Trophoblast cell (in vitro differentiated cells and primary cell): ENCODE measurements around the gene KANSL1.

ENCODE experiments used
- DNase-seq, 2 donors: peaks; one replicate each; pipeline ENCODE4 v3.0.0-alpha.2; 2016
- H2AFZ ChIP-seq: 2 replicates; pipeline ENCODE4 v1.6.1; 2013; ENCODE audit warnings: low read length, moderate library complexity, mild to moderate bottlenecking; ENCODE audit not compliant: insufficient read depth, poor library complexity
- H2AK5ac ChIP-seq: 2 replicates; pipeline ENCODE4 v1.6.1; 2013; ENCODE audit warnings: mild to moderate bottlenecking, low read length
- H2BK120ac ChIP-seq: 2 replicates; pipeline ENCODE4 v1.6.1; 2013; ENCODE audit warnings: low read length, mild to moderate bottlenecking, moderate library complexity; ENCODE audit not compliant: insufficient read depth, poor library complexity
- H2BK12ac ChIP-seq: 2 replicates; pipeline ENCODE4 v1.6.1; 2013; ENCODE audit warnings: mild to moderate bottlenecking, low read length, moderate library complexity
- H2BK5ac ChIP-seq: 2 replicates; pipeline ENCODE4 v1.6.1; 2013; ENCODE audit warnings: low read length, low read depth, moderate library complexity, mild to moderate bottlenecking; ENCODE audit not compliant: poor library complexity
- H3K14ac ChIP-seq: 2 replicates; pipeline ENCODE4 v1.6.1; 2013; ENCODE audit warnings: mild to moderate bottlenecking, low read length
- H3K18ac ChIP-seq: 2 replicates; pipeline ENCODE4 v1.6.1; 2013; ENCODE audit warnings: mild to moderate bottlenecking, low read length
- H3K23ac ChIP-seq: 2 replicates; pipeline ENCODE4 v1.6.1; 2013; ENCODE audit warnings: low read length
- H3K27ac ChIP-seq: 2 replicates; pipeline ENCODE4 v1.5.1; 2013; ENCODE audit warnings: low read depth, mild to moderate bottlenecking, inconsistent platforms, low read length, moderate library complexity
- H3K27me3 ChIP-seq: 2 replicates; pipeline ENCODE4 v1.6.1; 2013; ENCODE audit warnings: inconsistent platforms, mild to moderate bottlenecking, low read length, moderate library complexity; ENCODE audit not compliant: insufficient read depth
- H3K36me3 ChIP-seq, 2 experiments: 1 replicate in 1 of 2; 2 replicates in 1 of 2; pipeline ENCODE4 v1.6.1; 2013; ENCODE audit warnings: low read length in 2 of 2, mild to moderate bottlenecking in 2 of 2, moderate library complexity in 1 of 2; ENCODE audit not compliant: insufficient read depth in 2 of 2, control insufficient read depth in 1 of 2
- H3K4ac ChIP-seq: 2 replicates; pipeline ENCODE4 v1.6.1; 2013; ENCODE audit warnings: low read depth, mild to moderate bottlenecking, low read length, moderate library complexity
- H3K4me1 ChIP-seq, 2 experiments: 1 replicate in 1 of 2; 2 replicates in 1 of 2; pipeline ENCODE4 v1.6.1; 2013; ENCODE audit warnings: low read length in 2 of 2, mild to moderate bottlenecking in 2 of 2, moderate library complexity in 1 of 2; ENCODE audit not compliant: insufficient read depth in 2 of 2, control insufficient read depth in 1 of 2
- H3K4me2 ChIP-seq: 2 replicates; pipeline ENCODE4 v1.6.1; 2013; ENCODE audit warnings: inconsistent platforms, mild to moderate bottlenecking, low read length, moderate library complexity
- H3K4me3 ChIP-seq: 2 replicates; pipeline ENCODE4 v1.5.1; 2013; ENCODE audit warnings: mild to moderate bottlenecking, low read depth, low read length, inconsistent platforms
- H3K79me1 ChIP-seq: one replicate; pipeline ENCODE4 v1.6.1; 2013; ENCODE audit warnings: low read length
- H3K79me2 ChIP-seq: 2 replicates; pipeline ENCODE4 v1.6.1; 2013; ENCODE audit warnings: low read length, mild to moderate bottlenecking; ENCODE audit not compliant: control insufficient read depth, insufficient read depth, poor library complexity
- H3K9ac ChIP-seq: 2 replicates; pipeline ENCODE4 v1.6.1; 2013; ENCODE audit warnings: mild to moderate bottlenecking, low read length
- H3K9me3 ChIP-seq: 2 replicates; pipeline ENCODE4 v1.6.1; 2013; ENCODE audit warnings: low read depth, mild to moderate bottlenecking, control low read depth, inconsistent platforms, low read length; ENCODE audit not compliant: insufficient read depth
- H4K12ac ChIP-seq: 2 replicates; pipeline ENCODE4 v1.6.1; 2013; ENCODE audit warnings: low read depth, mild to moderate bottlenecking, low read length, moderate library complexity
- H4K8ac ChIP-seq: 2 replicates; pipeline ENCODE4 v1.6.1; 2013; ENCODE audit warnings: low read depth, mild to moderate bottlenecking, low read length, moderate library complexity
- H4K91ac ChIP-seq: one replicate; pipeline ENCODE4 v1.6.1; 2013; ENCODE audit warnings: low read depth, mild to moderate bottlenecking, low read length, moderate library complexity
- WGBS: extraction: QIAGEN DNeasy Blood & Tissue Kit; methylation state at CpG from one replicate; pipeline ENCODE4 v1.1.7; 2013; ENCODE audit warnings: missing lambda C conversion rate; ENCODE audit not compliant: insufficient read length, insufficient coverage; ENCODE audit errors: extremely low coverage; 5-methylcytosine and 5-hydroxymethylcytosine counted together

The KANSL1 gene

GRCh38 chr17:46013502-46014165 is 179.6 kb downstream of the KANSL1 start:
- Histone ChIP-seq H3K9ac (no peak overlapping the region), H4K91ac (no peak overlapping the region), H2BK120ac (no peak overlapping the region), H3K79me1 (no peaks in the 10 kb centered on the region), H3K4ac (no peak overlapping the region), H4K12ac (no peak overlapping the region), H3K79me2 (no peaks in the 10 kb centered on the region), H3K4me2 (no peak overlapping the region), H2AK5ac (no peak overlapping the region), H2BK5ac (no peak overlapping the region), H3K18ac (no peak overlapping the region), H4K8ac (no peak overlapping the region), H3K36me3 (peaks cover 0 to 2% of the 10 kb centered on the region in 2 experiments), H3K23ac (no peak overlapping the region), H2BK12ac (no peak overlapping the region), H3K14ac (no peak overlapping the region), H3K4me1 (peaks cover 10 to 17% of the 10 kb centered on the region in 2 experiments), H3K27ac (no peak overlapping the region), H3K27me3 (no peaks in the 10 kb centered on the region), H2AFZ (no peak overlapping the region), H3K9me3 (no peaks in the 10 kb centered on the region), H3K4me3 (no peak overlapping the region)
- WGBS = no CpG with 5 or more reads among the region's 9 CpGs
- DNase-seq = peak; percentile 99

- H3K14ac ChIP-seq = no peak overlapping the region
- H4K8ac ChIP-seq = no peak overlapping the region
- no peaks in the 10 kb centered on the region for H3K79me2 ChIP-seq
- no peak overlapping the region for H3K4ac ChIP-seq
- H2AFZ ChIP-seq = no peak overlapping the region
- no peaks in the 10 kb centered on the region for H3K79me1 ChIP-seq
- H2BK12ac ChIP-seq = no peak overlapping the region
- no peak overlapping the region for H2BK5ac ChIP-seq
- H3K27ac ChIP-seq = no peak overlapping the region
- H4K91ac ChIP-seq = no peak overlapping the region
- H3K4me3 ChIP-seq = no peak overlapping the region
- no peaks in the 10 kb centered on the region for H3K27me3 ChIP-seq
- no peaks in the 10 kb centered on the region for H3K9me3 ChIP-seq
- H3K9ac ChIP-seq = no peak overlapping the region
- WGBS = no CpG with 5 or more reads among the region's 7 CpGs
- H4K12ac ChIP-seq = no peak overlapping the region
- no peak for DNase-seq
- H3K18ac ChIP-seq = no peak overlapping the region
- H2AK5ac ChIP-seq = no peak overlapping the region
- no peak overlapping the region for H3K23ac ChIP-seq
- peaks cover 10 to 17% of the 10 kb centered on the region in 2 experiments for H3K4me1 ChIP-seq
- no peak overlapping the region for H2BK120ac ChIP-seq
- no peak overlapping the region for H3K4me2 ChIP-seq
- H3K36me3 ChIP-seq = no peaks in the 10 kb centered on the region
Measured at GRCh38 chr17:46013127-46013501, 180.1 kb downstream of the KANSL1 start.

- Histone ChIP-seq H2AFZ (no peak overlapping the region), H4K8ac (no peak overlapping the region), H3K4me3 (no peak overlapping the region), H3K79me1 (no peaks in the 10 kb centered on the region), H3K9me3 (no peaks in the 10 kb centered on the region), H3K79me2 (no peaks in the 10 kb centered on the region), H3K9ac (no peak overlapping the region), H2BK120ac (no peak overlapping the region), H3K23ac (no peak overlapping the region), H3K4me1 (peaks cover 10 to 17% of the 10 kb centered on the region in 2 experiments), H2BK12ac (no peak overlapping the region), H4K12ac (no peak overlapping the region), H3K4ac (no peak overlapping the region), H2AK5ac (no peak overlapping the region), H3K27me3 (no peaks in the 10 kb centered on the region), H4K91ac (no peak overlapping the region), H3K4me2 (no peak overlapping the region), H3K18ac (no peak overlapping the region), H2BK5ac (no peak overlapping the region), H3K14ac (no peak overlapping the region), H3K36me3 (no peaks in the 10 kb centered on the region), H3K27ac (no peak overlapping the region)
- DNase-seq = peak; percentile 42 to 46
- WGBS = no CpG with 5 or more reads among the region's 11 CpGs
Measured at GRCh38 chr17:46012506-46013079, 180.6 kb downstream of the KANSL1 start.

GRCh38 chr17:46011711-46012505 is 181.3 kb downstream of the KANSL1 start:
- Histone ChIP-seq H3K23ac (no peak overlapping the region), H2AFZ (no peak overlapping the region), H3K79me1 (no peaks in the 10 kb centered on the region), H2AK5ac (no peak overlapping the region), H3K79me2 (no peaks in the 10 kb centered on the region), H4K91ac (no peak overlapping the region), H3K18ac (no peak overlapping the region), H2BK5ac (no peak overlapping the region), H2BK120ac (no peak overlapping the region), H4K8ac (no peak overlapping the region), H3K9ac (no peak overlapping the region), H3K4me2 (no peak overlapping the region), H3K4me1 (peaks cover 10 to 17% of the 10 kb centered on the region in 2 experiments), H3K14ac (no peak overlapping the region), H3K9me3 (no peaks in the 10 kb centered on the region), H3K4ac (no peak overlapping the region), H3K4me3 (no peak overlapping the region), H2BK12ac (no peak overlapping the region), H3K36me3 (no peaks in the 10 kb centered on the region), H3K27ac (no peak overlapping the region), H3K27me3 (no peaks in the 10 kb centered on the region), H4K12ac (no peak overlapping the region)
- DNase-seq = peak; percentile 99 to 100
- WGBS = no CpG with 5 or more reads among the region's 28 CpGs
